HG03439 (cell line): Measurements from ENCODE around the gene LDLRAD4.

ENCODE experiments used
- ATAC-seq: cut with Tn5 transposase; IDR thresholded peaks from one replicate; pipeline ENCODE4 v1.9.1; 2021; ENCODE audit warnings: mild to moderate bottlenecking, moderate library complexity; ENCODE audit not compliant: unreplicated experiment

The LDLRAD4 gene

GRCh38 chr18:13218368-13218991 lies at the start of gene LDLRAD4:
Gene LDLRAD4 (plus strand): TSS chr18:13218760.
- no peak for ATAC-seq

GRCh38 chr18:13173578-13174145 lies 44.9 kb upstream of the LDLRAD4 start:
- ATAC-seq: no peak

GRCh38 chr18:13175266-13175665 lies 43.3 kb upstream of the LDLRAD4 start:
- ATAC-seq: no peak

DNA sequence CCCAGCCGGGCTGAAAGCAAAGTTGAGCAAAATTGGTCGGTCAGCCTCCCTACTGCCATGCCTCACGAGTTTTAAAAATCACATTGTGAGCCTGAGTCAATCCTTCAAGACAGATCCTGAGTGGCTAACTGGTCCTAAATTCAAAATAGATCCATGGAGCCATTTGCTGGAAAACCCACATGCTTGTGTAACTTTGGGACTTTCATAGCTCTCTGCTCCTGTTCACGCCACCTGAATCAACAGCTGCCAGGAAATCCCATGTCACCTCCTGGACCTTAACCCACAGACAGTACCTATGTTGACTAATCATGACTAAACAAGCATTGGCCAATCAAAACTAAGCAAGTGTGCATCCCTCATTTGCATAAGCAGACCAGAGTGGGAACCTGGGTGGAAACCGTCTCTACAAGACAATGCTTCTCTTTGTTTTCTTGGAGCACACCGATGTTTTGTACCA lies 42.8 kb upstream of the LDLRAD4 start:
- no peak for ATAC-seq

- no peak for ATAC-seq
Observed at GRCh38 chr18:13176847-13177246, 41.7 kb upstream of the LDLRAD4 start.

DNA sequence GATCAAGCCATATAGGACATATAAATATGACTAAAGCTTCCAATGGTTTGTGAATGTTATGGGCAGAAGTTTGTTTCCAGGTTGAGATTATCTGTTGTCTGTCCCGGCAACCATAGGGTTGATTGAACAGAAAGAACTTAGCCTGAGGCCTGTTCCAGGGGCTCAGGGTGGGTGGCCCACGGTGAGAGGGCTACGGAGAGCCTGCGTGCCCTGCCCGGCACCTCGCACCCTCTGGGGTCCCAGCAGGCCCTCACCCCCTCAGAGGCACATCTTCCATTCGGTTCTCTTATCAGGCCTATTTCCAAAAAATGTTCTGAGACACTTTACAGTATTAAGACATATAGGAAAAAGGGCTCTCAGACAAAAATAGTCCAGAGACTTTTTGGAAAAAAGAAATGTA lies 40.4 kb upstream of the LDLRAD4 start:
- no peak for ATAC-seq

GRCh38 chr18:13178976-13179375 lies 39.6 kb upstream of the LDLRAD4 start:
- no peak for ATAC-seq

- ATAC-seq: no peak
Observed at GRCh38 chr18:13179566-13180113, 38.9 kb upstream of the LDLRAD4 start.

GRCh38 chr18:13180614-13181375 lies 37.8 kb upstream of the LDLRAD4 start:
- ATAC-seq: no peak

GRCh38 chr18:13181765-13182164 lies 36.8 kb upstream of the LDLRAD4 start:
- no peak for ATAC-seq

- no peak for ATAC-seq
Observed at GRCh38 chr18:13183359-13183758, 35.2 kb upstream of the LDLRAD4 start.

DNA sequence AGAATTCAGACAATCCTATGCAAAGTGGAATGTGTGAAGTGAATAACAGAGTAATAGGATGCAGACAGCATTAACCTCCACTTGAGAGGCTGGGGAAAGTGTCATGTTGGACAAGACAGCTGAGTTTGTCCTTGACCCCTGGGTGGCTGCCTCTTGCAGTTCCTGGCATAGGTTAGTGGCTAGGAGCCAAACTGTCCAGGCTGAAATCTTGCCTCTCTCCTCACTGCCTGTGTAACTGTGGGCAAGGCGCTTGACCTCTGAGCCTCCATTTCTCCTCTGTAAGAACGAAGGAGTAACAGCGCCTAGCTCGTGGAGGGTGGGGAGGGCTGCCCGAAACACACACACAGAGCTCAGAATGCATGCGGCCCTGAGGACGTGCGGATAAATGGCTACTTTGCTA lies 34.8 kb upstream of the LDLRAD4 start:
- ATAC-seq: no peak

GRCh38 chr18:13184396-13184795 lies 34.2 kb upstream of the LDLRAD4 start:
- no peak for ATAC-seq

- no peak for ATAC-seq
Observed at GRCh38 chr18:13185675-13186198, 32.8 kb upstream of the LDLRAD4 start.

DNA sequence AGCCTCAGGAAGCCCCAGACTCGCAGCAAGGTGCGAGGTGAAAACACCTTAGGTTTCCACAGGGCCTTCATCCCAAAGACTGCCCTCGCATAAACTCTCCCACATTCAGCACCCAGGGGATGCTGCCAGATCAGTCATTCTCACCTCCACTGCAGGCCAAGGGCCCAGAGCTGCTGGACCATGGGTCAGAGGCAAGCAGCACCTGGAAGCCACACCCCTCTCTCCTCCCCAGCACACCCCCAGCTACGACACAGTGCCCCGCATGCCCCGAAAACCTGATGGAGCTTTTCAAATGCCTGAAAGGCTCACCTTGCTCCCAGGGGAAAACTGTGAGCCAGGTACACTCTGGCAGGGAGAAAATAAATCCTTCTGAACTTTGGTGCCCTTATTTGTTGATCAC lies 31.9 kb upstream of the LDLRAD4 start:
- ATAC-seq: no peak

DNA sequence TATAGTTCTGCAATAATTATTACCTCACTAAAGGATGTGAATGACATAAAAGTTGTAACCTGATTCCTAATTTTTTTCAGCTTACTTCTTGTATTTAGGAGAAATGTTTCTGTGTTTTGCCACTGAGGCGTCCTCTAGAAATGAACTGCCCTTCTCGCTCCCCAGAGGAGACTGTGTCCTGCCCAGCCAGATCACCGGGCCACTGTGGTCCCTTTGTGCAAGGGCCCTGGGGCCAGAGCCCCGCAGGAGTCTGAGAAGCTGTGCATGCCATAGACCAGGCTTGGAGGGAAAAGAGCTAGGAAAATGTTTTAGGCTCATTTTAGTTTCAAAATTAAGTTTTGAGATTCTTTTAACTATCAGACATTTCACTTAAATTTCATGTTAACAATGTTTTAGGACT lies 31.1 kb upstream of the LDLRAD4 start:
- no peak for ATAC-seq

- no peak for ATAC-seq
Observed at GRCh38 chr18:13191031-13191430, 27.5 kb upstream of the LDLRAD4 start.

DNA sequence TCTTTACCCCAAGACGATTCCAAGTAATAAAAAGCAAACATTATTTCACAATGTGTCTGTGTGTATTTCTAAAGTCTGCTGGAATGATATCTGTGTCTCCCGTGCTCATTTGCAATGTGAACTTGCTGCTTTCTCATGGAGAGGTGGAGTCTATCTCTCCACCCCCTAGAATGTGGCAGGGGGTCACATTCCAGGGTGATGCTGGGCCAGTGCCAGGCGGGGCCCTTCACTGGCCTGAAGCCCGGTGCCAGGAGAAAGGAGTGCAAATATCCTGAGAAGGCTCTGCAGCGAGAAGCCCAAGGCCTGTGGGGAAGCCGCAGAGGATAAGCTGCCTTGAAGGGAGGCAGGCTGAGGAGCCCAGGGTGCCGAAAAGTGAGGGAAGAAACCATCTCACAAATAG lies 26.8 kb upstream of the LDLRAD4 start:
- no peak for ATAC-seq

GRCh38 chr18:13192970-13193369 lies 25.6 kb upstream of the LDLRAD4 start:
- ATAC-seq: no peak

- no peak for ATAC-seq
Observed at GRCh38 chr18:13194239-13194638, 24.3 kb upstream of the LDLRAD4 start.

GRCh38 chr18:13198701-13199100 lies 19.9 kb upstream of the LDLRAD4 start:
- no peak for ATAC-seq

DNA sequence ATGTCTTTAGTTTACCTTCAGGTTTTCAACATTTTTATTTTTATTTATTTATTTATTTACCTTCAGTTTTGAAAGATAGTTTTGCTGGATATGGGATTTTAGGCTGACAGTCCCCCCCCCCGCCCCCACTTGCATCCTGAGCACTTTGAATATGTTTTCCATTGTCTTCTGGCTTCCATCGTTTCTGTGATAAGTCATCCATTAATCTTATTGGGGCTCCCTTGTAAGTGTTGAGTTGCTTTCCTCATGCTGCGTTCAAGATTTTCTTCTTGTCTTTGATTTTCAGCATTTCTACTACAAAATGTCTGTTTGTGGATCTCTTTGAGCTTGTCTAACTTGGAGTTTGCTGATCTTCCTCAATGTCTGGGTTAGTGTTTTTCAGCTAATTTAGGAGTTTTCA lies 19.4 kb upstream of the LDLRAD4 start:
- no peak for ATAC-seq
